Neural progenitor cell (in vitro differentiated cells): ENCODE data around the gene MGLL. TPM values are rescaled to one million over a fixed set of nuclear protein-coding genes. Genes with fewer than 3 reads are reported as not detected.

Experiments used
- DNase-seq: peaks from one replicate; pipeline ENCODE4 v3.0.0-alpha.2; 2016; ENCODE audit warnings: low spot score
- H2AFZ ChIP-seq: fragments of 200-600 bp; sonication (generic); replicated peaks from 2 replicates; pipeline ENCODE4 v1.6.1; 2016; ENCODE audit warnings: antibody characterized with exemption
- H3F3A ChIP-seq: fragments of 200-600 bp; sonication (generic); 2 replicates; pipeline ENCODE4 v1.6.1; 2016; ENCODE audit warnings: antibody characterized with exemption, low read depth
- H3K27ac ChIP-seq: fragments of 200-600 bp; sonication (generic); 2 replicates; pipeline ENCODE4 v1.5.1; 2016; ENCODE audit warnings: mild to moderate bottlenecking
- H3K27me3 ChIP-seq: fragments of 200-600 bp; sonication (generic); 2 replicates; pipeline ENCODE4 v1.6.1; 2016; ENCODE audit warnings: mild to moderate bottlenecking, moderate library complexity
- H3K36me3 ChIP-seq: fragments of 200-600 bp; sonication (generic); 2 replicates; pipeline ENCODE4 v1.5.1; 2016
- H3K4me1 ChIP-seq: fragments of 200-600 bp; sonication (generic); 2 replicates; pipeline ENCODE4 v1.6.1; 2016; ENCODE audit warnings: mixed run types
- H3K4me2 ChIP-seq: fragments of 200-600 bp; sonication (generic); 2 replicates; pipeline ENCODE4 v1.6.1; 2016
- H3K4me3 ChIP-seq: fragments of 200-600 bp; sonication (generic); 2 replicates; pipeline ENCODE4 v1.5.1; 2016
- H3K79me2 ChIP-seq: fragments of 200-600 bp; sonication (generic); 2 replicates; pipeline ENCODE4 v1.6.1; 2016; ENCODE audit warnings: low read depth
- H3K9ac ChIP-seq: fragments of 200-600 bp; sonication (generic); 2 replicates; pipeline ENCODE4 v1.6.1; 2016
- H3K9me3 ChIP-seq: fragments of 200-600 bp; sonication (generic); 2 replicates; pipeline ENCODE4 v1.5.1; 2016; ENCODE audit warnings: low read depth
- H4K20me1 ChIP-seq: fragments of 200-600 bp; sonication (generic); 2 replicates; pipeline ENCODE4 v1.6.1; 2016; ENCODE audit warnings: low read depth
- H3K27ac Mint-ChIP-seq: 3 replicates; pipeline ENCODE4 v1.8.0; 2021; ENCODE audit warnings: mixed read lengths
- H3K27me3 Mint-ChIP-seq: 2 replicates; pipeline ENCODE4 v1.8.0; 2022; ENCODE audit warnings: low read depth, mild to moderate bottlenecking, inconsistent platforms, moderate library complexity, mixed read lengths; ENCODE audit not compliant: insufficient read depth
- H3K36me3 Mint-ChIP-seq: 3 replicates; pipeline ENCODE4 v1.8.0; 2021; ENCODE audit warnings: mixed read lengths
- H3K4me1 Mint-ChIP-seq: 3 replicates; pipeline ENCODE4 v1.8.0; 2021; ENCODE audit warnings: mixed read lengths
- H3K4me3 Mint-ChIP-seq: 3 replicates; pipeline ENCODE4 v1.8.0; 2021; ENCODE audit warnings: mild to moderate bottlenecking, moderate library complexity, mixed read lengths
- H3K9me3 Mint-ChIP-seq: 3 replicates; pipeline ENCODE4 v1.8.0; 2020; ENCODE audit warnings: mixed read lengths
- CTCF ChIP-seq: fragments of 200-600 bp; sonication (generic); IDR thresholded peaks from 2 replicates; pipeline ENCODE4 v1.5.1; 2017; ENCODE audit warnings: antibody characterized with exemption, mild to moderate bottlenecking
- EZH2 ChIP-seq: fragments of 200-600 bp; sonication (generic); IDR thresholded peaks from 2 replicates; pipeline ENCODE4 v1.6.1; 2017; ENCODE audit warnings: antibody characterized with exemption, mild to moderate bottlenecking, moderate library complexity
- EZH2phosphoT487 ChIP-seq: fragments of 200-600 bp; sonication (generic); IDR thresholded peaks from 2 replicates; pipeline ENCODE4 v1.6.1; 2017; ENCODE audit warnings: antibody characterized with exemption
- total RNA-seq: library from RNA; depleted of rRNA; stranded (reverse); fragments of >200 nt; gene quantifications from 2 replicates; pipeline ENCODE4 v1.2.3, GENCODE V29; 2015; ENCODE audit warnings: low replicate concordance

The MGLL gene
- total RNA-seq, 1 donor from 2014 or later: 0.15 TPM

- H3K36me3 ChIP-seq: no peaks in the 10 kb centered on the region
- H3K4me3 Mint-ChIP-seq: no peak overlapping the region
- H3K4me1 ChIP-seq: no peaks in the 10 kb centered on the region
- no peak overlapping the region for H3K4me2 ChIP-seq
- no peaks in the 10 kb centered on the region for H3K79me2 ChIP-seq
- no peak overlapping the region for H3K4me3 ChIP-seq
- H3K36me3 Mint-ChIP-seq: peaks cover 42% of the 10 kb centered on the region
- H2AFZ ChIP-seq: no peak overlapping the region
- no peaks in the 10 kb centered on the region for H4K20me1 ChIP-seq
- no peak overlapping the region for H3K9ac ChIP-seq
- H3K9me3 ChIP-seq: no peaks in the 10 kb centered on the region
- H3K4me1 Mint-ChIP-seq: peaks cover 9% of the 10 kb centered on the region
- peak overlapping the region; percentile 6 for H3K27ac Mint-ChIP-seq
- no peaks in the 10 kb centered on the region for H3K9me3 Mint-ChIP-seq
- TF ChIP-seq EZH2 (no peak), EZH2phosphoT487 (no peak), CTCF (no peak)
- peaks cover 9% of the 10 kb centered on the region for H3K27me3 ChIP-seq
- no peak overlapping the region for H3K27ac ChIP-seq
- H3F3A ChIP-seq: no peaks in the 10 kb centered on the region
- no peak for DNase-seq
- H3K27me3 Mint-ChIP-seq: peaks cover 9% of the 10 kb centered on the region
Measured at GRCh38 chr3:127667119-127667681, 155.1 kb downstream of the MGLL start.

- H3K36me3 ChIP-seq: no peaks in the 10 kb centered on the region
- H2AFZ ChIP-seq: no peak overlapping the region
- H3F3A ChIP-seq: no peaks in the 10 kb centered on the region
- no peaks in the 10 kb centered on the region for H3K9me3 ChIP-seq
- H4K20me1 ChIP-seq: no peaks in the 10 kb centered on the region
- H3K27me3 ChIP-seq: peaks cover 4% of the 10 kb centered on the region
- no peaks in the 10 kb centered on the region for H3K79me2 ChIP-seq
- Mint-ChIP-seq H3K36me3 (peaks cover 42% of the 10 kb centered on the region), H3K27me3 (peaks cover 9% of the 10 kb centered on the region), H3K4me1 (peaks cover 7% of the 10 kb centered on the region), H3K4me3 (no peak overlapping the region), H3K27ac (peak overlapping the region; percentile 6), H3K9me3 (no peaks in the 10 kb centered on the region)
- no peak for TF ChIP-seq EZH2
- TF ChIP-seq CTCF: no peak
- no peak for TF ChIP-seq EZH2phosphoT487
- H3K4me2 ChIP-seq: no peak overlapping the region
- no peak overlapping the region for H3K9ac ChIP-seq
- no peak overlapping the region for H3K27ac ChIP-seq
- H3K4me1 ChIP-seq: no peaks in the 10 kb centered on the region
- no peak for DNase-seq
- no peak overlapping the region for H3K4me3 ChIP-seq
Measured at GRCh38 chr3:127666676-127667075, 155.6 kb downstream of the MGLL start.

DNA sequence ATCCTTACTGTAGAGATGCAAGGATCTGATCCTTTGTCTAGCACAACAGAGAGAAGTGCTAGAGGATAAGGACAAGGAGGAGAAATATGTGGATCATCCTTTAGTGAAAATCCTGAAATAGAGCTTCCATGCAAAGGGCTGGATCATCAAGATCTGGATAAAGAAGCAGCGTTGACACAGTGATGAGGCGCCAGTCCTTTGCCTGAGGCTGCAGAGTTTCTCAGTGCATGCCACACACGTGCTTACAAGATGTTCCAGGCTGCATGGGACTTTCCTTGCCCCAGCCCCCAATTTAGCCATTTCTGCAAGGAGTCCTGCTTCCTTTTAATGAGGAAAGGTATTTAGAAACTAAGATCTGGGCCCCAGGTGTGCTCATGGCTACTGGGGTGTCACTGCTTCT, 156.7 kb downstream of the MGLL start:
- Mint-ChIP-seq H3K4me3 (no peak overlapping the region), H3K27ac (no peak overlapping the region), H3K9me3 (no peaks in the 10 kb centered on the region), H3K27me3 (peaks cover 9% of the 10 kb centered on the region), H3K4me1 (peaks cover 7% of the 10 kb centered on the region), H3K36me3 (peaks cover 42% of the 10 kb centered on the region)
- no peaks in the 10 kb centered on the region for H4K20me1 ChIP-seq
- no peak for DNase-seq
- H3K27ac ChIP-seq: no peak overlapping the region
- no peaks in the 10 kb centered on the region for H3K79me2 ChIP-seq
- H3F3A ChIP-seq: no peaks in the 10 kb centered on the region
- no peaks in the 10 kb centered on the region for H3K27me3 ChIP-seq
- H3K4me2 ChIP-seq: no peak overlapping the region
- H3K9ac ChIP-seq: no peak overlapping the region
- TF ChIP-seq CTCF (no peak), EZH2 (no peak), EZH2phosphoT487 (no peak)
- no peak overlapping the region for H2AFZ ChIP-seq
- H3K4me1 ChIP-seq: no peaks in the 10 kb centered on the region
- H3K9me3 ChIP-seq: no peaks in the 10 kb centered on the region
- no peaks in the 10 kb centered on the region for H3K36me3 ChIP-seq
- H3K4me3 ChIP-seq: no peak overlapping the region
